ENCODE measurements around the gene ZCRB1. TPM values are rescaled to one million over a fixed set of nuclear protein-coding genes. Genes with fewer than 3 reads are reported as not detected.

ZCRB1 gene
- total RNA-seq (2021) = 59.6 and 71.5 TPM in 2 replicates
- long read RNA-seq, transcript ZCRB1-201 (8 exons, 1,827 nt) = major isoform, 26 of 40 reads
- long read RNA-seq, partial matches to known transcripts = 13 of 40 reads
- long read RNA-seq, other reads (novel, unspliced or antisense) = 1 of 40 reads

DNA sequence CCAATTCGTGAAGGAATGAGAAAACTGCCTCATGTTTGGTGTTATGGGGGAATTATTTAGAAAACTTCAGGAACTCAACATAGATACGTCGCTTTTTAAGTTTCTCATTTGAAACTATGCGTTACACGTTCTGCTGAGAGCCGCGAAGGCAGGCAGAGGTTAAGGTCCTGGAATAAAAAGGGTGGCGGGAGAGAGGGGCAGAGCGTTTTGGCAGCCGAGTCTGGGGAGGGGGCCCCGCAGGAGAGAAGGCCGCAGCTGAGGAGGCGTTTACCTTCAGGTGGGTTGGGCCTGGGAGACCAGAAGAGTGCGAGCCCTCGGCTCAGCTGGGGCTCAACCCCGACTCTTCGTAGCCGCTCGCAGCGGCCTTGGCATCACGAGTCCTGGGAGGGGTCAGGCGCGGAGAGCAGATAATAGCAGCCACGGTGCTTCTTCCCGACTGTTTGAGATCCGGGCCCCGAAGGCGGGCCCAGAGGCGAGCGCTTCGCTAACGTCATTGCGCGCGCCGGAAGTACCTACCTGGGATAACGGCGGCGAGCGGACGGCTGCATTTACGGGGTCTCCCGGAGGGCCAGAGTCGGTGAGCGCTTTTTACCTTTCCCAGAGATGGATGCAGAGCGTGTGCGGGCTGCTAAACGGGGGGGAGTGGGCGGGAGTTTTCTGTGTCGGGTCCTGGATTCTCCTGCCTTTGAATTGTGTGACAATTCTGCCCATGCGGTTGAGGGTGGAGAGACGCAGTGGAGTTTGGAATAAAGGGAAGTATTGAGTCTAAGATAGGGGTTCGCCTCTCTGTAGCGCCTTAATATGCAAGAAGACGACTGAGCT is at the start of gene ZCRB1, which contains the start of gene PPHLN1:
TSS of gene ZCRB1 (minus strand) at position 442 of the 822 bp plus-strand sequence. CDS start 1,992 bp downstream, outside the sequence.
TSS of gene PPHLN1 (plus strand) at position 515 of the 822 bp plus-strand sequence. CDS start 9,736 bp downstream, outside the sequence.
- peaks cover 0 to 31% (median 8%) of the 10 kb centered on the region in 3 experiments; a peak in 6 of 7 replicates for H3K36me3 Mint-ChIP-seq (ENCODE audit: insufficient read depth in 1 of 3, low read depth in 3 of 3)
- no peaks in the 10 kb centered on the region for H3K79me1 ChIP-seq (ENCODE audit: insufficient read depth, low read depth, low read length, poor library complexity, severe bottlenecking)
- TF ChIP-seq, protein P1, sequence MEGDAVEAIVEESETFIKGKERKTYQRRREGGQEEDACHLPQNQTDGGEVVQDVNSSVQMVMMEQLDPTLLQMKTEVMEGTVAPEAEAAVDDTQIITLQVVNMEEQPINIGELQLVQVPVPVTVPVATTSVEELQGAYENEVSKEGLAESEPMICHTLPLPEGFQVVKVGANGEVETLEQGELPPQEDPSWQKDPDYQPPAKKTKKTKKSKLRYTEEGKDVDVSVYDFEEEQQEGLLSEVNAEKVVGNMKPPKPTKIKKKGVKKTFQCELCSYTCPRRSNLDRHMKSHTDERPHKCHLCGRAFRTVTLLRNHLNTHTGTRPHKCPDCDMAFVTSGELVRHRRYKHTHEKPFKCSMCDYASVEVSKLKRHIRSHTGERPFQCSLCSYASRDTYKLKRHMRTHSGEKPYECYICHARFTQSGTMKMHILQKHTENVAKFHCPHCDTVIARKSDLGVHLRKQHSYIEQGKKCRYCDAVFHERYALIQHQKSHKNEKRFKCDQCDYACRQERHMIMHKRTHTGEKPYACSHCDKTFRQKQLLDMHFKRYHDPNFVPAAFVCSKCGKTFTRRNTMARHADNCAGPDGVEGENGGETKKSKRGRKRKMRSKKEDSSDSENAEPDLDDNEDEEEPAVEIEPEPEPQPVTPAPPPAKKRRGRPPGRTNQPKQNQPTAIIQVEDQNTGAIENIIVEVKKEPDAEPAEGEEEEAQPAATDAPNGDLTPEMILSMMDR (conservative IDR thresholded peaks at IDR 0.05) = no peak
- peak within 1 kb of the TSS; percentile 83 for H3K18ac ChIP-seq (ENCODE audit: insufficient read length, low read depth, low read length)
- H4K20me1 ChIP-seq (ENCODE audit: control insufficient read depth, insufficient read depth, insufficient read length) = no peaks in the 10 kb centered on the region
- H3K4ac ChIP-seq (ENCODE audit: low read depth, low read length) = no peak within 1 kb of the TSS
- H3K27me3 ChIP-seq (ENCODE audit: insufficient read depth, low read length) = no peaks in the 10 kb centered on the region
- H4K91ac ChIP-seq (ENCODE audit: insufficient read length, low read depth, low read length) = no peak within 1 kb of the TSS
- peak within 1 kb of the TSS; percentile 49 for H2BK5ac ChIP-seq (ENCODE audit: insufficient read length, low read length)
- peak within 1 kb of the TSS; percentile 95 to 97 for H3K4me3 Mint-ChIP-seq
- no peak within 1 kb of the TSS for H2BK120ac ChIP-seq (ENCODE audit: low read depth, low read length, poor library complexity, severe bottlenecking)
- H2BK12ac ChIP-seq (ENCODE audit: insufficient read length, low read depth, low read length) = no peak within 1 kb of the TSS
- peaks cover 18 to 22% of the 10 kb centered on the region in 2 experiments for H3K4me1 Mint-ChIP-seq
- no CpG with 5 or more reads among the region's 55 CpGs for WGBS (ENCODE audit: extremely low coverage, insufficient read length, low lambda C conversion rate)
- no peaks in the 10 kb centered on the region for H3K27me3 Mint-ChIP-seq (ENCODE audit: low read depth)
- H4K8ac ChIP-seq (replicated peaks; ENCODE audit: insufficient read length, low read depth, low read length) = peak within 1 kb of the TSS; percentile 68
- peak within 1 kb of the TSS; percentile 98 for H3K4me2 ChIP-seq (ENCODE audit: insufficient read depth, insufficient read length, low read length)
- no peak within 1 kb of the TSS for H3T11ph ChIP-seq (ENCODE audit: low read length)
- H2BK20ac ChIP-seq (ENCODE audit: low read depth, low read length, poor library complexity, severe bottlenecking) = no peak within 1 kb of the TSS
- peak; percentile 91 for DNase-seq
- H3K79me2 ChIP-seq (ENCODE audit: insufficient read depth, low read length) = peaks cover 20% of the 10 kb centered on the region; the same call in 1 of the 2 replicates
- H3K27ac Mint-ChIP-seq = peak within 1 kb of the TSS; percentile 98 to 99 (median 99)
- H3K27ac ChIP-seq (ENCODE audit: insufficient read length, low read depth, low read length) = peak within 1 kb of the TSS; percentile 78
- H2AK5ac ChIP-seq (ENCODE audit: insufficient read length, low read length) = no peak within 1 kb of the TSS
- peak within 1 kb of the TSS; percentile 1 for H2AFZ ChIP-seq (ENCODE audit: low read length)
- no peak within 1 kb of the TSS for H3K23ac ChIP-seq (ENCODE audit: insufficient read length, low read depth, low read length)
- H3K4me1 ChIP-seq (ENCODE audit: insufficient read depth, low read length) = no peaks in the 10 kb centered on the region
- peaks cover 6% of the 10 kb centered on the region for H3K23me2 ChIP-seq (ENCODE audit: insufficient read length, low read depth, low read length, poor library complexity, severe bottlenecking)
- H3K9me3 Mint-ChIP-seq = no peaks in the 10 kb centered on the region
- H2BK15ac ChIP-seq (ENCODE audit: low read depth, low read length) = no peak within 1 kb of the TSS
- H4K5ac ChIP-seq (ENCODE audit: insufficient read length, low read depth, low read length) = no peak within 1 kb of the TSS
- H3K9ac ChIP-seq (ENCODE audit: extremely low read depth, insufficient read length, low read length) = peak within 1 kb of the TSS; percentile 90
- no peaks in the 10 kb centered on the region for H3K9me3 ChIP-seq (ENCODE audit: control insufficient read depth, low read depth, low read length)
- no peak within 1 kb of the TSS for H3K56ac ChIP-seq (ENCODE audit: insufficient read length, low read depth, low read length)
- peak within 1 kb of the TSS; percentile 76; the same call in 1 of the 2 replicates for H3K14ac ChIP-seq (ENCODE audit: insufficient read depth, low read length)
